ENCODE results near the gene MND1.

The MND1 gene

GRCh38 chr4:153345012-153345981, 809 bp downstream of the MND1 start:
- in situ Hi-C loops (cut with MboI; ENCODE audit: low sequenced_read_pairs): no loop called here

GRCh38 chr4:153346031-153346430, 1.5 kb downstream of the MND1 start:
- in situ Hi-C loops (cut with MboI; ENCODE audit: low sequenced_read_pairs): no loop called here

GRCh38 chr4:153346563-153346962, 2.1 kb downstream of the MND1 start:
- in situ Hi-C loops (cut with MboI; ENCODE audit: low sequenced_read_pairs): no loop called here

- in situ Hi-C loops (cut with MboI; ENCODE audit: low sequenced_read_pairs): no loop called here
Measured at GRCh38 chr4:153347117-153347516, 2.6 kb downstream of the MND1 start.

- in situ Hi-C loops (cut with MboI; ENCODE audit: low sequenced_read_pairs): no loop called here
Measured at GRCh38 chr4:153348006-153348405, 3.5 kb downstream of the MND1 start.

- in situ Hi-C loops (cut with MboI; ENCODE audit: low sequenced_read_pairs): no loop called here
Measured at GRCh38 chr4:153349206-153349805, 4.8 kb downstream of the MND1 start.

GRCh38 chr4:153362184-153362583, 17.7 kb downstream of the MND1 start:
- in situ Hi-C loops (cut with MboI; ENCODE audit: low sequenced_read_pairs): no loop called here

GRCh38 chr4:153364061-153364460, 19.6 kb downstream of the MND1 start:
- in situ Hi-C loops (cut with MboI; ENCODE audit: low sequenced_read_pairs): no loop called here

GRCh38 chr4:153365003-153365402, 20.5 kb downstream of the MND1 start:
- in situ Hi-C loops (cut with MboI; ENCODE audit: low sequenced_read_pairs): no loop called here

- in situ Hi-C loops (cut with MboI; ENCODE audit: low sequenced_read_pairs): no loop called here
Measured at GRCh38 chr4:153366486-153366885, 22.0 kb downstream of the MND1 start.

GRCh38 chr4:153367092-153367491, 22.6 kb downstream of the MND1 start:
- in situ Hi-C loops (cut with MboI; ENCODE audit: low sequenced_read_pairs): no loop called here

- in situ Hi-C loops (cut with MboI; ENCODE audit: low sequenced_read_pairs): no loop called here
Measured at GRCh38 chr4:153369021-153369420, 24.5 kb downstream of the MND1 start.

GRCh38 chr4:153371701-153372234, 27.3 kb downstream of the MND1 start:
- in situ Hi-C loops (cut with MboI; ENCODE audit: low sequenced_read_pairs): no loop called here

GRCh38 chr4:153372967-153373562, 28.6 kb downstream of the MND1 start:
- in situ Hi-C loops (cut with MboI; ENCODE audit: low sequenced_read_pairs): no loop called here

GRCh38 chr4:153374442-153374841, 30.0 kb downstream of the MND1 start:
- in situ Hi-C loops (cut with MboI; ENCODE audit: low sequenced_read_pairs): no loop called here

- in situ Hi-C loops (cut with MboI; ENCODE audit: low sequenced_read_pairs): no loop called here
Measured at GRCh38 chr4:153375303-153375702, 30.8 kb downstream of the MND1 start.

- in situ Hi-C loops (cut with MboI; ENCODE audit: low sequenced_read_pairs): no loop called here
Measured at GRCh38 chr4:153383131-153383530, 38.6 kb downstream of the MND1 start.

GRCh38 chr4:153384160-153384559, 39.7 kb downstream of the MND1 start:
- in situ Hi-C loops (cut with MboI; ENCODE audit: low sequenced_read_pairs): no loop called here

GRCh38 chr4:153385784-153386183, 41.3 kb downstream of the MND1 start:
- in situ Hi-C loops (cut with MboI; ENCODE audit: low sequenced_read_pairs): no loop called here

- in situ Hi-C loops (cut with MboI; ENCODE audit: low sequenced_read_pairs): no loop called here
Measured at GRCh38 chr4:153387981-153388380, 43.5 kb downstream of the MND1 start.

- in situ Hi-C loops (cut with MboI; ENCODE audit: low sequenced_read_pairs): no loop called here
Measured at GRCh38 chr4:153393397-153393796, 48.9 kb downstream of the MND1 start.

GRCh38 chr4:153394945-153395344, 50.5 kb downstream of the MND1 start:
- in situ Hi-C loops (cut with MboI; ENCODE audit: low sequenced_read_pairs): no loop called here
